HG03439 (cell line): Measurements from ENCODE around the gene MSI1.

Experiments
- ATAC-seq: cut with Tn5 transposase; IDR thresholded peaks from one replicate; pipeline ENCODE4 v1.9.1; 2021; ENCODE audit warnings: mild to moderate bottlenecking, moderate library complexity; ENCODE audit not compliant: unreplicated experiment

The MSI1 gene

GRCh38 chr12:120368789-120369602 lies at the start of gene MSI1:
Gene MSI1, minus strand, starts transcription at chr12:120369164. Its CDS starts 73 bp downstream, at chr12:120369091.
- no peak for ATAC-seq

GRCh38 chr12:120417917-120418580 lies 49.1 kb upstream of the MSI1 start:
- no peak for ATAC-seq

- no peak for ATAC-seq
These were observed 47.7 kb upstream of the MSI1 start for GRCh38 chr12:120416490-120417216.

GRCh38 chr12:120413901-120414695 lies 45.1 kb upstream of the MSI1 start:
- no peak for ATAC-seq

GRCh38 chr12:120412421-120412820 lies 43.5 kb upstream of the MSI1 start:
- ATAC-seq, result no peak

DNA sequence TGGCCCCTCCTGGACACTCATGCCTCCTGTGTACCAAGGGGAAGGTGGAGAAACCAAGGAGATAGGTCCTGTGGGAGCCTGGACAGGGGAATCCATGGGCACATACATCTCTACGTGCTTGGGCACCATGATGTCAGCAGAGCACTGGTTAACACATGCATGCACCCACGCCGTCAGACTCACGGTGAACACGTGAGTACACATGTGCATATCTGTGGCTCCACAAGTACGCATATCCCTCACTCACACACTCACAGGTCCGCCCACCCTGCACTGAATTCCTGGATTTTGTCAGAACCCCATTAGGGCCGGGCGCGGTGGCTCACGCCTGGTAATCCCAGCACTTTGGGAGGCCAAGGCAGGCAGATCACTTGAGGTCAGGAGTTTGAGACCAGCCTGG lies 39.8 kb upstream of the MSI1 start:
- no peak for ATAC-seq

DNA sequence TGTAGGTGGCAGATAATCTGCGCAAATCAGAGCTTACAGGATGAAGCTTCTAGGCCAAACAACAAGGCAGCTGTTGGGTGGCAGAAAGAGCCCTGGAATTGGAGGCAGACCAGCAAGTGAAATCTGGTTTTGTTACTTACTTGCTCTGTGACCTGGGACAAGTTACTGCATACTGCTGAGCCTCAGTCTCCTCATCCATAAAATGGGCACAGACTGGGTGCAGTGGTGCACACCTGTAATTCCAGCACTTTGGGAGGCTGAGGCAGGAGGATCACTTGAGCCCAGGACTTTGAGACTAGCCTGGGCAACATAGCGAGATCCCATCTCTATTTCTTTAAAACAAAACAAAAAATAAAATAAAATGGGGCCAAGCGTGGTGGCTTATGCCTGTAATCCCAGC lies 37.6 kb upstream of the MSI1 start:
- ATAC-seq, result no peak

DNA sequence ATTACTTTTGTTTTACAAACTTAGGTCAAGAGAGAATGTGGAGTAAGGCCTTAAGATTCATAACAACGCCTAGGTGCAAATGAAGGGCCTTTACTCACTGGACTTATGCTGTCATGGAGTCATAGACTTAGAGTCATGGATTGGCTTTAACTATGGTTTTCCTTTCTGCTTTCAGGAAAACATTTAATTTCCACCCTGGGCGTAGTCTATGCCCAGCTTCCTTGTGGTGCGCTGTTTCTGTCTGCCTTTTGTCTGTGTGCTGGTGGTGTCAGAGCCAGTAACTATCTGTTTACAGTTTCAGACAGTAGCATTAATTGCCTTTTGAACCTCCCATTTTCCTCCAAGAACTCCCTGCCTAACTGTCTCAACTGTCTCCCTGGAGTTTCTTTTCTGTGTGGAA lies 37.1 kb upstream of the MSI1 start:
- no peak for ATAC-seq

GRCh38 chr12:120404271-120404670 lies 35.3 kb upstream of the MSI1 start:
- ATAC-seq, result no peak

GRCh38 chr12:120403869-120404268 lies 34.9 kb upstream of the MSI1 start:
- no peak for ATAC-seq

- ATAC-seq, result no peak
These were observed 33.3 kb upstream of the MSI1 start for GRCh38 chr12:120402217-120402616.

DNA sequence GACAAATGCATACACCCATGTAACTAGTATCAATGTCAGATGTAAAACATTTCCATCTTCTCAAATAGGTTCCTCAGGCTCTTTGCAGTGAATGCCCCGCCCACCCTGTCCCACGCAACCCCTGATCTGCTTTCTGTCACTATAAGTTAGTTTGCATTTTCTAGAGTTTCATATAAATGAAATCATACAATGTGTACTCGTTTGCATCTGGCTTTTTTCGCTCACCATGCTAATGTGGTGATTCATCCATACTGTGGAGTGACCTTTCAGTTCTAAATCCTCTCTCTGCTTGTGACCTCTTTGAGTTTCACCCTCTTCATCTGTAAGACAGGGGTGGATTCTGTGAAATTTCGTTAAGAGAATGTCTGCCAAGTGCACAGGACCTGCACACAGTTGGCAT lies 30.6 kb upstream of the MSI1 start:
- no peak for ATAC-seq

GRCh38 chr12:120397824-120398540 lies 29.0 kb upstream of the MSI1 start:
- no peak for ATAC-seq

GRCh38 chr12:120394483-120395367 lies 25.8 kb upstream of the MSI1 start:
- no peak for ATAC-seq

GRCh38 chr12:120390540-120391120 lies 21.7 kb upstream of the MSI1 start:
- ATAC-seq, result no peak

- no peak for ATAC-seq
These were observed 19.9 kb upstream of the MSI1 start for GRCh38 chr12:120388691-120389481.

DNA sequence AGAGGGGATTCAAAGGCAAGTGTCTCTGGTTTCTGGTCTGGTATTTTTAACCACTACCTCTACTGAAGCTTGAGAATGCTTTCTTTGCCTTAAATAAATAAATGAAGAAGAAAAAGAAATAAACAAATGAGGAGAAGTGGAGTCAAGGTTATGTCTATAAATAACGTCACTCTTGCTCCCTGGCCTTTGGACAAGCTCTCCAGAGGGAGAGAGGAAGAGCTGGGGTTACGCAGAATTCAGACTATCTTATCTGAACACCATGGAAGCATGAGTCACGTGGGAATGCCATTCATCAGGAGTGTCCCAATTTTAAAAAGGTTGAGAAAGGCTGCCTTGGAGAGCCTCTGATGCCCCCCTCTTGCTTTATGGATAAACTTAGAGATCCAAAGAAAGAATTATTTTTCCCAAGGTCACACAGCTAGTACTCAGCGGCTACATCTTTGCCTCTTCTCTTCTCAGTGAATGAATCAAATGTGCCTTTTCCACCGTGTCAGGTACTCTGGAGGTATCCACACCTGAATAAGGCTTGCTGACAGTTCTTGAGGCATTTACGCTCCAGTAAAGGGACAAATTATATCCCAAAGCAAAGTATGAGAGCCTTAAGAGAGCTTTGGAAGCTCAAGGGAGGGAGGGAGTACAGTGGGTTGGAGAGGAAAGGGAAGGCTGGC lies 12.9 kb upstream of the MSI1 start:
- ATAC-seq, result no peak

- ATAC-seq, result no peak
These were observed 9.1 kb upstream of the MSI1 start for GRCh38 chr12:120378036-120378435.
